HG03103 (cell line): ENCODE measurements around the gene LCN10.

Experiments
- ATAC-seq: cut with Tn5 transposase; IDR thresholded peaks from one replicate; pipeline ENCODE4 v1.9.1; 2021; ENCODE audit warnings: low read depth; ENCODE audit not compliant: unreplicated experiment

LCN10 gene

DNA sequence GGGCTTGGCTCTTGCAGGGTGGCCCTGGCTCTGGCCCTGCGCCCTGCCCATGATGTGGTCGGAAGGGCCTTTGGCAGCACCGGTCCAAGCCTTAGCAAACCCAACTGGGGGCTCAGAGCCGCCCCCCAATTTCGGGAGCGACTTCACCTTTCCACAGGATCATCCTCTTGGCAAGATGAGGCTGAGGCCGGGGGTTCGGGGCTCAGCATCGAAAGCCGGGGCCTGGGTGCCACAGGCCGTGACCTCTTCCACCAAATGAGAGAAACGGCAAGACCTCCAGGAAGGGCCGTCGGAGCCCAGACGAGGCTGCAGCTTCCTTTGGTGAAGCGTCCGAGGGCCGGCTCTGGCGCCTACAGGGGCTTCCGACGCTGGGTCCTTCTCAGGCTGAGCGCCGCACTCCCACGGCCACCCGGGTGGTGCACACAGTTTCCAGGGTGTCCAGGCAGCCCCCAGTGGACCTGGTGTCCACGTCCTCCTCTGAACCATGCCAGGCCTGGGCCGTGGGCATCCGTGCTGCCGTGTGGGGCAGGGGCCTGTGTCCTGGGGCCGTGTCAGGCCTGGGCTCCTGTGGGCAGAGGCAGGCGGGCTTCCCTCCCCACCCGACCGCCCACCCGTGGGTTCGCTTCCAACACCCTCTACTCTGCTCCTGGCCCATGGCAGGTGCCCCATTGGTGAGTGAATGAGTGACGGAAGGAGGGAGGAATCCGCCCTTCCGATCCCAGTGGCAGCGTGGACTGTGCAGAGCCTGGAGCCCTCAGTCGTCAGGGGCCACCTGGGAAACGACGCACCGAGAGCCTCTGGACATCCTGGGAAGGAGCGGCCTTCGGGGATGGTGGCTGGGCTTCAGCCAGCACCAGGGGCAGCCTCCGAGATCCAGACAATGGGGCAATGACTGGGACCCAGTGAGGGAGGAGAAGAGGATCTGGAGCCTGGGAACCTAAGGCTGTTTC, 50.3 kb downstream of the LCN10 start:
- no peak for ATAC-seq

DNA sequence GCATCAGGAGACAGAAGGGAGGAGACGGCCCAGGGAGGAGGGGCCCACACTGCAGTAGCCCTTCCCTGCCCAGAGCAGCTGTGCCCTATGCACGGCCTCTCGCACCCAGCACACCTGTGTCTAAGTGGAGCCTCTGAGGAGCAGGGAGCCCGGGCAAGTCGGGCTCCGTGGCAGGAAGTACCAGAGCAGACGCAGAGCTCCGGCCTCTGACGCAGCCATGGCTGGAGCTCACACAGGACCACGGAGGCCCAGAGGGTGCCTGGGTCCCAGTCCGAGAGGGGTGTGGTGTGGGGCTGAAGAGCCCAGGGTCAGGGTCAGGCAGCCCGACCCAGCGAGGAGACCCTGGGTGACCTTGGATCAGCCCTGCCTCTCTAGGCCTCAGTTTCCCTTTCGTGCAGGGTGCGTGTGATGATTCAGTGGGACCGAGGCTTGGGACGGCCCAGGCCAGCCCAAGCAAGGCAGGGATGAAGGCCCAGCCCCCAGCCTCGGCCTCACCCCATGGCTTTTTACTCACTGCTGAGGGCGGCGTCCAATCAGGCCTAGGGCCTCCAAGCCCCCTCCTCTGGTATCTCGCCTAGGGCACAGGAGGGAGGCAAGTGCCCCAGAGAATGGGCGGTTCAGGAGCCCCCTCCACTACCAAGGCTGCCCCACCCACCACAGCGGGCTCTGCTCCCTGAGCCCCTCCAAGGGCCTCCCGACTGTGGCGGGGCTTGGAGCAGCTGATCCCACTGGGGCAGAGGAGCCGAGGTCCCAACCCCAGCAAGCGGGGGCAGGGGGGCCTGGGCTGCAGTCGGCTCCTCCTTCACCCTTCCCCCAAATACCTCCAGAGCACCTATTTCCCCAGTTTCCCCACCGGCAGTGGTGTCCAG, 51.2 kb downstream of the LCN10 start:
- ATAC-seq: no peak

DNA sequence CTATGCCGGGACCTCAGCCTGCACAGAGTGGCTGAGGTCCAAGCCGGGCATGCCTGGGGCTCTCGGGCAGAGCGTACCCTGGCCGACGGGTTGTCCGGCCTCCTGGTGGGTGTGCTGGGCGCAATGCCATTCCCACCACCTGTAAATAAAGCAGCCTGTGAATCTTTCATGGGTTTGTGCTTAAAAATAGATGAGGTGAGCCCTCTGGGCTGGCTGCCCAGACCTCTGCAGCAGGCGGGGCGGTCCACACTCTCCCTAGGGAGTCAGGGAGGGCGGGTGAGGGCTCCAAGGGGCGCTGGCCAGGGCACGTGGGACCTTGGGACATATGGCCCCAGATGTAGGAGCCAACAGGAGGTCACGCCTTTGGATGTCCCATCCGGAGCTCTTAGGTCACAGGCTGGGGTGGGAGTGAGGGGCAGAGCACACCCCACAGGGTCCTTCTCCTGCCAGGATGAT, 51.9 kb downstream of the LCN10 start:
- ATAC-seq: no peak

DNA sequence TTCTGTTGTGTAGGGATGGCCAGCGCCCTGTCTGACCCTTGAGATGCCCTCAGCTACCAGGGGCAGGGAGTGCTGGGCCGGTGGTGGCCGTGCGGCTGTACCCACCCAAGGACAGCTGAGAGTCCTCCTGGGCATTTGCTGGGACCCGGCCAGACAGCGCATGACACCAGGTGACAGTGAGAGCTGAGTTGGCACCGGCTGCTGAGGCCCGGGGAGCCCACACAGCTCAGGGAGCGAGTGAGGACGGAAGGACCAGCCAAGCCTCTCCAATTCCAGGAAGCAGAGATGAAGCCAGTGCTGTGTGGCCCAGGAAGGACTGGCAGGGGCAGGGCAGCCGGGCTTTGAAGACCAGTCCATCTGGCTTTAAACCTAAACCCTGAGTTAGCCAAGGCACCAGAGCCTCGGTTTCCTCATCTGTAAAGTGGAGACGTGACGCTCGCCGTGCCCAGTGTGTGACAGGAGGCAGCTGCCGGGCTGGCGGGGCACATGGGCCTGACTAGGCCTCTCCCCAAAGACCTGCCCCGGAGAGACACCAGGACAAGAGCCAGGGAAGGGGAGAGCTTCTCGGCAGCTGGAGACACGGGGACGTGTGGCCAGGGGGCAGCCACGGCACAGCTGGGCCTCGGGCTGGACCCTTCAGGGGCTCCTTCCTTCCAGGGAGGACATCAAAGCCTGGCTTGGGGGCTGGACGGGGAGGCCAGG, 52.5 kb downstream of the LCN10 start:
- ATAC-seq: no peak

DNA sequence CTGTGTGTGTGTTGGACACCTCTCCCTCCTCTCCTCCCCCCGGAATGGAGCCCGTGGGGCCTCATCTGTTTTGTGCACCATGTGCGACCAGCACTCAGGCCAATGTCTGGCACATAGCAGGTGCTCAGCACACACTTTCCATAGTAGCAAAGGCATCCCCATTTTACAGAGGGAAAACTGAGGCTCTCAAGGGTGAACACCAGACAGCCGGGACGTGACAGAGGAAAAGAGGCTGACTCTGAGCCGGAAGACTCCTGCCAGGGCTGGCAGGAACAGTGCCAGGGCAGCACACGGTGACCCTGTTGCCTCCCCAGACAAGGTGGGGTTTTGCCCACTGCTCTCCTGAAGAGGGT, 53.7 kb downstream of the LCN10 start:
- no peak for ATAC-seq

DNA sequence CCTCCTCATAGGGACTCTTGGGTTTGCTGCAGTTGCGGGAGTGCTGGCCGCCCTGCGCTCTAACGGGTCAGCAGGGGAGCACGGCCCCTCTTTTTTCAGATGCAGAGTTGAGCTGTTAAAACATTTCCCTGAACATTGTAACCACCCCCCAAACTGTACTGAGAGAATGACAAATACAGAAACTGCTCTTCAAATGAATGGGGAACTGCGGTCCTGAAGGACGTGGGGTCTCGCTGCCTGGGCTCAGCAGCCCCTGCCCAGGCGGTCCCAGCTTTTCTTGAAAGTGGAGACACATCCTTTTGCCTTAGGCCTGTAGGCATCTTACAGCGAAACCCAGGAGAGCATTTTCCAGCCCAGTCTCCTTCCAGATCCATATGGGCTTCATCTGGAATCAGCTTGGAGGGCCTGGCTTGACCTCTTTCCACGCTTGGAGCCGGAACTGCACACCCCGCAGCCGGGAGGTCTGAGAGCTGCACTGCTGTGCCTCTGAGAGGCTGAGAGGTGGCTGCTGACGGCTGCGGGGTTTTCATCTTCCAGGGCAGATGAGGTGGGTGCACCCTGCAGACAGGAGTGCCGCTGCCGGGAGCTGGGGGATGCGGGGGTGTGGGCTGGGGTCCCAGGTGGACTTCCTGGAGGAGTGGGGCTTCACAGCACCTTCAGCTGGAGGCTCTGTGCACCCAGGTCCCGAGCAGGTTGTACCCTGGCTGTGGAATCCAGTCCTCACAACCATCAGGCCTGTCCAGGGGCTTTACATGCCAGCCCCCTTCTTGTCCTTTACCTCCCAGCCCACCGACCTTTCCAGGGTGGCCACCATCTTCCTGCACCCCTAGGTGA, 54.2 kb downstream of the LCN10 start:
- ATAC-seq: no peak
